Activated T-helper 9 cell treated with anti-CD3 and anti-CD28 coated beads, Interleukin-2, amount 50 U/mL, for 16 hours (primary cell): ENCODE measurements around the gene GMPR.
"Not testable (repeated sequence)": the region's sequence is repeated elsewhere in the genome, so short reads cannot be mapped to it uniquely, and the experiment has no call there.

Experiments used
- DNase-seq: peaks from one replicate; pipeline ENCODE4 v3.0.0-alpha.2; 2020; ENCODE audit warnings: low read depth

Gene GMPR

GRCh38 chr6:16225062-16225731 is 13.2 kb upstream of the GMPR start:
- not testable (repeated sequence) for DNase-seq

- not testable (repeated sequence) for DNase-seq
These were observed 12.0 kb upstream of the GMPR start for GRCh38 chr6:16226117-16227047.

GRCh38 chr6:16227048-16227562 is 11.3 kb upstream of the GMPR start:
- DNase-seq: no peak

GRCh38 chr6:16227605-16228004 is 10.8 kb upstream of the GMPR start:
- DNase-seq: no peak

- no peak for DNase-seq
These were observed 10.3 kb upstream of the GMPR start for GRCh38 chr6:16228043-16228442.

- DNase-seq: no peak
These were observed 9.4 kb upstream of the GMPR start for GRCh38 chr6:16228709-16229665.

- no peak for DNase-seq
These were observed 8.7 kb upstream of the GMPR start for GRCh38 chr6:16229700-16230099.

- no peak for DNase-seq
These were observed 7.4 kb upstream of the GMPR start for GRCh38 chr6:16230953-16231352.

GRCh38 chr6:16232086-16232485 is 6.3 kb upstream of the GMPR start:
- DNase-seq: no peak

GRCh38 chr6:16236009-16236501 is 2.3 kb upstream of the GMPR start:
- no peak for DNase-seq

- no peak for DNase-seq
These were observed 1.7 kb upstream of the GMPR start for GRCh38 chr6:16236631-16237199.

GRCh38 chr6:16237242-16237641 is 1.1 kb upstream of the GMPR start:
- no peak for DNase-seq

GRCh38 chr6:16238963-16239797 is 793 bp downstream of the GMPR start:
- DNase-seq: no peak

GRCh38 chr6:16239798-16240123 is 1.4 kb downstream of the GMPR start:
- no peak for DNase-seq

- DNase-seq: no peak
These were observed 2.4 kb downstream of the GMPR start for GRCh38 chr6:16240589-16241320.

- DNase-seq: no peak
These were observed 2.9 kb downstream of the GMPR start for GRCh38 chr6:16241321-16241689.

- DNase-seq: no peak
These were observed 4.7 kb downstream of the GMPR start for GRCh38 chr6:16243055-16243454.

GRCh38 chr6:16243664-16244063 is 5.3 kb downstream of the GMPR start:
- DNase-seq: no peak

- no peak for DNase-seq
These were observed 6.1 kb downstream of the GMPR start for GRCh38 chr6:16244446-16244845.

- DNase-seq: no peak
These were observed 6.6 kb downstream of the GMPR start for GRCh38 chr6:16244869-16245451.
